NCI-H82 treated with DMSO at 0.1 percent for 48 hours (cell line): ENCODE results near the gene DNAJC10.
"Not testable (repeated sequence)": the region's sequence is repeated elsewhere in the genome, so short reads cannot be mapped to it uniquely, and the experiment has no call there.

Experiments
- DNase-seq: peaks from one replicate; lab custom pipeline; 2025; ENCODE audit not compliant: unreplicated experiment; lab: John Stamatoyannopoulos, UW

DNAJC10 gene, protein sequence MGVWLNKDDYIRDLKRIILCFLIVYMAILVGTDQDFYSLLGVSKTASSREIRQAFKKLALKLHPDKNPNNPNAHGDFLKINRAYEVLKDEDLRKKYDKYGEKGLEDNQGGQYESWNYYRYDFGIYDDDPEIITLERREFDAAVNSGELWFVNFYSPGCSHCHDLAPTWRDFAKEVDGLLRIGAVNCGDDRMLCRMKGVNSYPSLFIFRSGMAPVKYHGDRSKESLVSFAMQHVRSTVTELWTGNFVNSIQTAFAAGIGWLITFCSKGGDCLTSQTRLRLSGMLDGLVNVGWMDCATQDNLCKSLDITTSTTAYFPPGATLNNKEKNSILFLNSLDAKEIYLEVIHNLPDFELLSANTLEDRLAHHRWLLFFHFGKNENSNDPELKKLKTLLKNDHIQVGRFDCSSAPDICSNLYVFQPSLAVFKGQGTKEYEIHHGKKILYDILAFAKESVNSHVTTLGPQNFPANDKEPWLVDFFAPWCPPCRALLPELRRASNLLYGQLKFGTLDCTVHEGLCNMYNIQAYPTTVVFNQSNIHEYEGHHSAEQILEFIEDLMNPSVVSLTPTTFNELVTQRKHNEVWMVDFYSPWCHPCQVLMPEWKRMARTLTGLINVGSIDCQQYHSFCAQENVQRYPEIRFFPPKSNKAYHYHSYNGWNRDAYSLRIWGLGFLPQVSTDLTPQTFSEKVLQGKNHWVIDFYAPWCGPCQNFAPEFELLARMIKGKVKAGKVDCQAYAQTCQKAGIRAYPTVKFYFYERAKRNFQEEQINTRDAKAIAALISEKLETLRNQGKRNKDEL

DNA sequence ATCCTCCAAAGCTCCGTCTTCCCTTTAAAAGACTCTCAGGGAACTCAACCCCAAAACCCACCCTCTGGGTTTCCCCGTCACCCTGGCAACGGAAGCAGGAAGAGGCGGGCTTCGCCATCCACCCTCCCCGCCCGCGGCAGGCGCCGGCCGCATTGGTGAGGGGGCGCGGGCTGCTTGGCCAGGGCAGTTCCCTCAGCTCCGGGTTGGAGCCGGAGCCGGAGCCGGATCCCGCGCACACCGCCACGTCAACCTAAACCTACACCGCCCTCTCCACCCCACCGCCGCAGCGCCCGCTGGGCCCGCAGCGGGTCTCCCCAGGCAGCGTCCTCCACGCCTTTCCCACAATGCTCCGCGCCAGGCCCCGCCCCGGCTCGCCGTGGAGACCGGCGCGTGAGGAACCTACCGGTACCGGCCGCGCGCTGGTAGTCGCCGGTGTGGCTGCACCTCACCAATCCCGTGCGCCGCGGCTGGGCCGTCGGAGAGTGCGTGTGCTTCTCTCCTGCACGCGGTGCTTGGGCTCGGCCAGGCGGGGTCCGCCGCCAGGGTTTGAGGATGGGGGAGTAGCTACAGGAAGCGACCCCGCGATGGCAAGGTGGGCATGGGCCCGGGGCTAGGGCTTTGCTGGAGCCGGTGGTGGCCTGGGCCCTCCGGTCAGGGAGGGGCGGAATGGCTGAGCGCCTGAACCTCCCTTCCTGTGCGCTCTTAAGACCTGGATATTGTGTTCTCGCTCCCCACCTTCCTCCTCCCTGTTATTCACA, at the start of gene DNAJC10:
Gene DNAJC10, plus strand, starts transcription at position 366 of the 758 bp plus-strand sequence. CDS start 1,830 bp downstream, outside the sequence.
- peak; percentile 65 for DNase-seq

DNA sequence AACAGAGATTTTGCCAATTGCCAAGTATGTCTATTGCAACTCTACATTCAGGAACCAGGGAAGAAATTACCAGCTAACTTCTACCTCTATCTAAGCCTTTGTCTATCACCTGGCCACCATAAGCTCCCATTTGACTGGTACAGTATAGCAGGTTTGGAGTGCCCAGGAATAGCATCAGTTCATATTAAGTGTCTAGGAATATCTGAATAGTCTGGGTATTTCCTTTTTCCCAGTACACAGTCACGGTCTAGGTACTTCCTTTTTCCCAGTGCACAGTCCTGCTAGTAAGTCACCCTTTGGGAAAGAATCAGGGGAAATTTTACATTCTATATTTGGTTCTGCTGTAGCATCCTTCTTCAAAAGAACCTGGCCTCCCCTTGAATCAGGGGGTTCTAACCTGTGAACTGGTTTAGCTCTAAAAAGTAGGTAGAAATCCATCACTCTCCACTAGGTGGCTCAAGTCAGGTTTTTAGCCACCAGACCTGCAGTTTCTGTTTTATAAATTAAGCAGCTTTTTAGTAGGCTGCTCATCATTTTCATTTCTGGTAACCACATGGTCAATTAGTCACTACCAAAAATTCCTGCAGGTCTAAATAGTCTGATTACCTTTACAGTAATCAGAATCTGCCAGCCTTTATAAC, 49.3 kb upstream of the DNAJC10 start:
- DNase-seq: peak; percentile 34

DNA sequence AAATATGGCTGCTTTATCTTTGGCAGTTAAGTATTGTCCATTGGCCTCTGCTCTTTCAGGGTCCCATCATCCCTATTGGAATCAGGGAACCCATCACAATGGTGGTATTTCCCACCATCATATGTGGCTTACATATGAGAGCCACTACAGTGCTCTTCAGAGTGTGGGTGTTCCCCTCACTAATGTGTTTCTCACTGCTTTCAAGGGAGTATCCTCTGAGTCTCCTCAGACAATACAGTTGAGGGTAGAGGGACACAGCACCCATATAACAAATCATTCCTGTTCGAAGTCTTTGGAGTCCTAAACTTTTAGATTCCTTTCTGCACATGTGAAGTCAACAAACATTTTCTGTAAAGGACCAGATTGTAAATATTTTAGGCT, 48.8 kb upstream of the DNAJC10 start:
- no peak for DNase-seq

DNA sequence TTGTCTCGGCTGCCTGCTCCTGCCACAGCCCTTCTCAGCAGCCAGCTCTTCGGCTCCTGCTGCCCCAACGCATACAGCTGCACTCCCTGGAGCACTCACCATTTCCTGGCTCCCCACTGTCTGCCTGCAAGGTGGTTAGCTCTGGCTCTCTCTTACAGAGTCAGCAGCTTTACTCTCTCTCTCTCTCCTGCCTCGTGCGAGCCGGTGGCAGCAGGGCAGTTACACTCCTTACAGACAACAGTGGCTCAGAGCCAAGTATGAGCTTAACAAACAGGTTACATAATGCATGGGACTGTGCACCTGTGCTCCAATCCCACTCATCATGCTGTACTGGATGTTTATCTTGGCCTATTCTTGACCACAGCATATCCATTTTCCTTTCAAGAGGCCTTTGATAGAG, 47.4 kb upstream of the DNAJC10 start:
- no peak for DNase-seq

DNA sequence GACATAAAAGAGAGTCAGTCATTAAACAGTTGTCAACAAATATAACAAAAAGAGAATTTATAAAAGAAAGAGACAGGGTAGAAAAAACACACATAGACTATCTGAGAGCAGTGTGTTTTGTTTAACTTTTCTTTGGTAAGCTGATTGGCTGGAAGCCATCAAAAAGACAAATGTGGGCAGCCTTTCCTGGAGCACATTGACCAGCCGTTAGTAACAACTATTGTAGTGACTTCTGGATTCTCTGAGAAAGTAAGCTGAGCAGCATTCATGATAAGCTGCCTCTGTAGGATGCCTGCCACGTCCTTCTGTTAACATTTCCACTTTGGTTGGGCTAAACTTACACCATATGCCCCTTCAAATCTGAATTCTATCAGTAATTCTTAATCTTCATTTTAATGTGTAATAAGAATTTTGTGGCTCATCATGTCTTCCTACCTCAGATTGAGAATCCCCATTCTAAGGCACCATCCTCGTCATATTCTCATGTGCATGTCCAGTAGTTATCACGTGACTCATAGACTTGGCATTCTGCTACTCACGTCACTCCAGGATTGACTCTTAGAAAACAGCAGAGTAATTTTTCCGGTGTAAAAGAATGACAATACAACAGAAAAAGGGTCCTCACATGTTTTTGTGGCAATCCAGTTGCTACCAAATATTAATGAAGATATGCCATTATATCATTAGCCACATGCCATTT, 43.4 kb upstream of the DNAJC10 start:
- DNase-seq: no peak

DNA sequence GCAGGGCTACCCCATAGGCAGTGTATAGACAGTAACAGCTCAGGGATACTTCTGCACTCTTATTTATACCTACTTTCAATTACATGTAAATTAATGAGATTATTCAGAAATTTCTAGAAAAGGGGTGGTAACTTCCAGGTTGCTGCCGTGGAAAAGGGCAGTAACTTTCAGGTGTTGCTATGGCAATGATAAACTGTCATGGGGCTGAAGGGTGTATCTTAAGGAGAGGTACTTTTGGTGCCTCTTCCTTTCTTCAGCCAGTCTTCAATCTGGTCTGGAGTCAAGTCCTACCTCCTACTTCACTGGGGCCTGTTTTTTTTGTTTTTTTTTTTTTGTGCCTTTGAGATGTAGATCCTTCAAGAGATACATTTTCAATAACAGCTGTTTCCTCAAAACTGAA, 35.2 kb upstream of the DNAJC10 start:
- DNase-seq: no peak

DNA sequence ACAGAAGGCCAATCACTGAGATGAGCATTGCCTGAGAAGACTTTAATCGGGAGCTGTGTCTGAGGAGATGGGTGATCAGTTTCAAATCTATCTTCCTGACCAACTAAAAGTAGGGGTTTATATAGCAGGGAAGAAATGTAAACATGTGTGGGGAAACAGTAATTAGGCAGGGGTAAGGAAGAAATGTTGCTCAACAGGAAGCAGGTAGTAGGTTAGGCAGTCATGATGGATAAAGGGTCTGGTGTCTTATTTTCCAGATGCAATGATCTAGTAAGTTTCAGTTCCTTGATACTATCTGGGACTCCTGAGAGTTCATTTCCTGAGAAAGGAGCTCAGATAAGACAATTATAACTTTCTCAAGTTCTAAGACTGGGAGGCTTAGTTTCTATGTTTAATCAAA, 33.8 kb upstream of the DNAJC10 start:
- no peak for DNase-seq

DNA sequence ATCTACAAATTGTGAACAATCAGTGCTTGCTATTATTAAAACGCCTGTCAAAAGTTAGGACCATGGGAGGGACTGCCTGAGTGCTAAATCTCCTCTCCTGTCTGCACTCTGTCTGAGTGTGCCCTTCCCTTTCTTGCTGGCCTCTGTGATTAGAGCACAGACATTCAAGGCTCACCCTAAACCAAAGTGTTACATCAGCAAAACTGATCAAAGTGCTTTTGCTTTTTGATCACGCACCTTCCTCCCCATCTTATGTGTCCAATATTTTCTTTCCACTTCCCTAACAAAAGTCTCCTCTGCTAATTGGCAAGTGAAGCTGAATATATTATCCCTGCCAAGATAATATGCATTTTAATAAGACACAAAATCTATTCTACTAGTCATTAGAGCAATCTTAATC, 30.5 kb upstream of the DNAJC10 start:
- no peak for DNase-seq

DNA sequence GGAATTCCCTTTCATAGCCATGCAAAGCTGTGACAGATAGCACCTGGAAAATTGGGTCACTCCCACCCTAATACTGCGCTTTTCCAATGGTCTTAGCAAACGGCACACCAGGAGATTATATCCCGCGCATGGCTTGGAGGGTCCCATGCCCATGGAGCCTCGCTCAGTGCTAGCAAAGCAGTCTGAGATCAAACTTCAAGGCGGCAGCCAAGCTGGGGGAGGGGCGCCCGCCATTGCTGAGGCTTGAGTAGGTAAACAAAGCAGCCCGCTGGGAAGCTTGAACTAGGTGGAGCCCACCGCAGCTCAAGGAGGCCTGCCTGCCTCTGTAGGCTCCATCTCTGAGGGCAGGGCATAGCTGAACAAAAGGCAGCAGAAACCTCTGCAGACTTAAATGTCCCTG, 29.3 kb upstream of the DNAJC10 start:
- DNase-seq: not testable (repeated sequence)

DNA sequence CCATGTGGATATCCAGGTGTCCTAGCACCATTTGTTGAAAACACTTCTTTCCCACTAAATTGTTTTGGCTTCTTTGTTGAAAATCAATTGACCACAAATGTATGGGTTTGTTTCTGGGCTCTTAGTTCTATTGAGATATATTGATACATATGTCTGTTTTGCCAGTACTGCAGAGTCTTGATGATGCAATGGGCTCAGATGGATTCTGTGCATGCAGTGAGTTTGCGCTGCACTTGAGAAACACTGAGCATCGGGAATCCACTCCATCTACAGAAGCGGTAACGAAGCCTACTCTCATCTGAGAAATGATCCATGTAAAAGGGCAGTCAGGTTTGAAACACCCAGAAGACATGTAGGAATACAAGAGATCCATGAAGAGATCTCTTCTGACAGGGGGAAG, 21.9 kb upstream of the DNAJC10 start:
- DNase-seq: no peak

DNA sequence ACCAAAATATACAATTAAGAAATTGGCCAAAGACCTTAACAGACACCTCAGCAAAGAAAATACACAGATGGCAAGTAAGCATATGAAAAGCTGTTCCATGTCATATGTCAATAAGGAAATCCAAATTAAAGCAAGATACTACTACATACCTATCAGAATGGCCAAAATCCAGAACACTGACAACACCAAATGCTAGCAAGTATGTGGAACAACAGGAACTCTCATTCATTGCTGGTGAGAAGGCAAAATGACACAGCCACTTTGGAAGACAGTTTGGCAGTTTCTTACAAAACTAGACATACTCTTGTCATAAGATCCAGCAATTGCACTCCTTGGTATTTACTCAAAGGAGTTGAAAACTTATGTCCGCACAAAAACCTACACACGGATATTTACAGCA, 20.3 kb upstream of the DNAJC10 start:
- no peak for DNase-seq

DNA sequence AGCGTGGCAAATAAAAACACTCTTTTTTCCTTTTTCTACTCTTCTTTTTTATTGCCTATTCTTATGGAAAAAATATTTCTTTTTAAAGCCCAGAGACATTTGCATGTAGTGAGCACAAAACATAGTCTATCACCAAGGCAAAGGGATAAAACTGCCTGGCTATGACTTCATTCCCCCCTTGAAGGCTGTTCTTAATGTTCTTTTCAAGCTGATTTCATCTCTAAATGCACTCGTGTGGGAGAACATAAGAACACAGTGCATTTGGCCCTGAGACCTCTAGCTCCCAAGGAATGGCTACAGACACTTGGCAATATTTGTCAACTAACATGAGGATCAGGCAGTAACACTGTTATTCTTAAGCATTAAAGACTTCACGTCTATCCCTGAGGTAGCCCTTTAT, 17.4 kb upstream of the DNAJC10 start:
- no peak for DNase-seq

DNA sequence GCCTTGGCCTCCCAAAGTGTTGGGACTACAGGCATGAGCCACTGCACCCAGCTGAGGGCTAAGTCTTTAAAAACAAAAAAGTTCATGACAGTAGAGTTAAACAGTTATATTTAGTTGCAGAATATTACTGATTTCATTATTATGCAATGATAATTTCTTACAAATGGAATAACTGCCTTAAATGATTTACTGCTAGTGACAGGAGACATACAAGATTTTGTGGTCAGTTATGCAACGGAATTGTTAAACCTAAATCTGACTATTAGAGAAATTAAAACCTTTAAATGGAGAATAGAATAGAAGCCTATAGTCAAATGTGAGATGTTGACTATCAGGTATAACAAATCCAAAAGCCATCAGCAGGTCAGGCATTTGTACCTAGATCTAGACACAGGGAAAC, 10.3 kb upstream of the DNAJC10 start:
- DNase-seq: no peak

DNA sequence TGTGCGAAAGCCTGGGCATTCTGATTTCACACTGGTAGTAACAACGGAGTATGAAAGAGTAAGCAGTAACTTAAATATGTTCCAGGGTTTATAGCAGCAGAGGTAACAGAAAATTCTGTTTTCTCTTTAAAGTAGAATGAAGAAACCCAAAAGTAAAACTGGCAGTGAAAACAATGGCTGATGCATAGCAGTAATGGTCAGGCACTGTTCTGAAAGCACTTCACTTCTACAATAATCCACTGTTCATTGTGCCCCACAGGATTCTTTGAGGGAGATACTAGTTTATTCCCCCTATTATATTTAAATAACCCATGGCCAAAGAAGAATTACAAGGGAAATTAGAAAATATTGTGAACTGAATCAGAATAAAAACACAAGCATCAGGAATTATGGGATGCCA, 9.3 kb upstream of the DNAJC10 start:
- no peak for DNase-seq

DNA sequence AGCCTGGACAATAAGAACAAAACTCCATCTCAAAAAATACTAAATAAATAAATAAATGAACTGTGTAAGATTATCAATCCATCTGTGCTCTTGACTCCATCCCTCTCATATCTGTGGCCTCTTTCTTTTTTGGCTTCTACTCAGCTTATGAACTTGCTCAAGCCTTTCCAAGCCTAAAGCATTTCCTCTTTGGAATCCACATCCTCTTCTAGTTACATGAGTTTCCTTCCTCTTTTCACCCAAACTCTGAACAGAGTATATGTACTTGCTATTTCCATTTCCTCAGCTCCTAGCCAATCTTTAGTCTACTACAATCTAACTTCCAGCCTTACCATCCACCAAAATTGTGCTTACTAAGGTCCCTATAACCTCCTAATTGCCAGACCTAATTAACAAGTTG, 2.5 kb upstream of the DNAJC10 start:
- no peak for DNase-seq

DNA sequence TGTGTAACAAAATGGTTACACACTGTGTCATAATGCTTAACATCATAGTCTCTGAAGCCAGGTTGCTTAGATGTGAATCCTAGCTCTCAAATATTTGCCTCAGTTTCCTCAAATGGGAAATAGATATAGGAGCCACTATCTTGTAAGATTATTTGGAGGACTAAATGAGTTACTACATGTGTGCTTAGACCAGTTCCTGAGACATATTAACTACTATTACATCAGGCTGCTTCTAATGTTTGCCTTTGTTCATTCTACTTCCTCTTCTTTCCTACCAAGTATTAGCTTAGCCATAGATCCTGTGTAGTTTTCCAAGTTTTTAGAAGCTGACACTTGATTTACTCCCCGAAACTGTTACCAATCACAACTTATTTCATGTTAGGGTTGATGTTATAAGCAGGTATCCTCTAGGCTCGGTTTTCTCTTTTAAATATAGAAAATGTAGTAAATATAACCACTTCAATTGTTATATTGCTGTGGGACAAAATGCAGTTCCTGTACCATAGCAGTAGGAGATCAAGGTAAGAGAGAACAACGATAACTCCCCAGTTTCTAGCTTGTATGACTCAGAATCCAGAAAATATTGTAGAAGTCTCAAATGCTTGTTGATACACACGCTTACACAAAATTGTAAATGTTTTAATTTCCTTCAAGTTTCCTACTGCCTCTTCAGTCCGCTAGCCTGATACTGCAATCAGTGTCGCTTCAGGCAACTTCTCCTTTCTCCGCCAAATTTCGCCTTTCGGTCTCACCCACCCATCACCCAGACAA, 751 bp upstream of the DNAJC10 start:
- DNase-seq: no peak

DNA sequence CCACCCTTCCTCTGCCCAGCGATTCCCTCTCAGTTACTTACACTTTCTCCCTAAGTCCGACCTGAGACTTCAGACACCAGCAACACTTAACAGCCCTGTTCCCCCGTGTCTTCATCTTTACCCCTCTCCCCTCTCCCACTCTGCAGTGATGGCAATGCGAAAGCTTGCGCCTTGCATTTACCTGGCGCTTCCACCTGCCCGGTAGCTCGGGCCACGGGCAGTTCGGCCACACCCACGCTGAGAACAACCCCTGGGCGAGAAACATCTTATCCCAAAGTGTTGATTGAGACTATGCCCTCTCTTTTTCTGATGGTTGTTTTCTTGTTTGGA, 558 bp downstream of the DNAJC10 start:
- DNase-seq: no peak

DNA sequence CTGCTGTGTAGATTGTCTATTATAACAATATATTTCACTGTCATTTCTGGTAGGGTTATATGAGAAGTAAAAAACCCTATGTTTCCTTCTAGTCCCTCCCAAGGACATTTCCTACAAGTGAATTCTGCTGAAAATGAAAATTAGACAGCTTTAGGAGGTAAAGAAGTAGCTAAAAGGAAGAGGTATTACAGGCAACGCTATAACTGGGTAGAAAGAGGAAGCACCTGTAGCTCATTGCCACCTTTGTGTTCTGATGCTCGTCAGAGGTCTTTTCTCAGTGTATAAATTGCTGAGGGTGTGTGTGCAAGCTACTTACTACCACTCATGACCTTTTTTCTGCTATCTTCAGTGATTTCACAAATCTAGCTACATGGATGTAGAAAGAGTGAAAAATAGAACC, 1.4 kb downstream of the DNAJC10 start:
- DNase-seq: no peak

DNA sequence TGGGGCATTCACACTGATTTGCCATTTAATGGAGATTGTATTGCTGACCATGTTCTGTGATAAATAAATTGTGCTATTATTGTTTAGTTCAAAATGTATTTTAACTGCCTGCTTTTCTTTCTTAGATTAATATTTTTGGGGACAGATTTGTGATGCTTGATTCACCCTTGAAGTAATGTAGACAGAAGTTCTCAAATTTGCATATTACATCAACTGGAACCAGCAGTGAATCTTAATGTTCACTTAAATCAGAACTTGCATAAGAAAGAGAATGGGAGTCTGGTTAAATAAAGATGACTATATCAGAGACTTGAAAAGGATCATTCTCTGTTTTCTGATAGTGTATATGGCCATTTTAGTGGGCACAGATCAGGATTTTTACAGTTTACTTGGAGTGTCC, 1.8 kb downstream of the DNAJC10 start:
- DNase-seq: no peak

DNA sequence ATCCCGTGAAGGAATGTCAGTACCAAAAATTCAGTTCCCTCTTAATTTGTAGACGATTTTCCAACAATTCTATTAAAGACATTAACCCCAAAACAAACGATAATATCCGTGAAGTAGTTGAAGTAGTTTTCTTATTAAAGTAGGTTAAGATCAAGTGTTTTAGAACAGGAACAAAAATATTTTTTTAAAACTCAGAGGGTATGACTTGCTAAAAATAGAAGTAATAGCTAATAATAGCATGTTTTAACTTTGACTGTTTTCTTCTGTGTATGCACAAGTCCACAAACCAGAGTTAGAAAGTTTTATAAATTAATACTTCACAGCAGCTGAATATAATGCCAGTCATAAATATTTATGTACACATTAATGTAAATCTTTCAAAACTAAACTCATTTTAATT, 2.4 kb downstream of the DNAJC10 start:
- no peak for DNase-seq
